Gastroesophageal sphincter (tissue), 3 donors: ENCODE data around the gene MCC.

ENCODE experiments used
- CTCF ChIP-seq, 4 experiments: fragments of 200-600 bp in 2 of 4; fragments of 450-650 bp in 2 of 4; sonication (generic) in 1 of 4; IDR thresholded peaks; one replicate each; pipeline ENCODE4 v1.5.1; 2017 to 2019; ENCODE audit warnings: antibody characterized with exemption in 4 of 4, mild to moderate bottlenecking in 2 of 4, moderate library complexity in 2 of 4
- POLR2A ChIP-seq, 2 donors: fragments of 450-650 bp; IDR thresholded peaks; one replicate each; pipeline ENCODE4 v1.6.1; 2017; ENCODE audit warnings: antibody characterized with exemption in 2 of 2, mild to moderate bottlenecking in 2 of 2, moderate library complexity in 1 of 2

GRCh38 chr5:113177225-113177624, 311.0 kb downstream of the MCC start:
- no peak for TF ChIP-seq CTCF (IDR thresholded peaks at IDR 0.05)
- no peak for TF ChIP-seq POLR2A (IDR thresholded peaks at IDR 0.05)
